H1 (cell line): ENCODE results near the gene LRRK1. TPM values are rescaled to one million over a fixed set of nuclear protein-coding genes. Genes with fewer than 3 reads are reported as not detected.

Experiments used
- CTCF ChIA-PET: fragments of 300-600 bp; sonication (Branson Sonifier 250); formaldehyde crosslinking; loops from one replicate; lab custom pipeline; 2021; ENCODE audit not compliant: partially characterized antibody; lab: Charles Lee
- POLR2A ChIA-PET: fragments of 300-600 bp; sonication (Branson Sonifier 250); formaldehyde crosslinking; loops from one replicate; lab custom pipeline; 2021; ENCODE audit warnings: inconsistent platforms; ENCODE audit not compliant: partially characterized antibody; lab: Charles Lee
- DNase-seq, 2 experiments: peaks; one replicate each; pipeline versions ENCODE4 v3.0.0 to v3.0.0-alpha.2; 2010 to 2022; ENCODE audit warnings: low spot score in 2 of 2, low read depth in 1 of 2, mixed read lengths in 1 of 2
- FAIRE-seq: peaks from 2 replicates; lab custom pipeline; 2011; peaks lifted over from hg19 to GRCh38; lab: Jason Lieb, UNC
- H2AFZ ChIP-seq: 2 replicates; pipeline ENCODE4 v1.8.1; 2012; ENCODE audit warnings: low read length, inconsistent platforms
- H2AK5ac ChIP-seq: 2 replicates; pipeline ENCODE4 v1.6.1; 2013; ENCODE audit warnings: low read depth, low read length
- H2BK120ac ChIP-seq: replicated peaks from 2 replicates; pipeline ENCODE3; 2013; ENCODE audit warnings: low read depth, low read length, inconsistent platforms
- H2BK12ac ChIP-seq: 2 replicates; pipeline ENCODE4 v1.6.1; 2013; ENCODE audit warnings: low read depth, low read length
- H2BK15ac ChIP-seq: 2 replicates; pipeline ENCODE4 v1.6.1; 2013; ENCODE audit warnings: low read length
- H2BK20ac ChIP-seq: 2 replicates; pipeline ENCODE4 v1.6.1; 2013; ENCODE audit warnings: low read length
- H2BK5ac ChIP-seq: 2 replicates; pipeline ENCODE4 v1.6.1; 2013; ENCODE audit warnings: low read depth, low read length
- H3K14ac ChIP-seq: 2 replicates; pipeline ENCODE4 v1.6.1; 2013; ENCODE audit warnings: inconsistent platforms; ENCODE audit not compliant: insufficient read length
- H3K18ac ChIP-seq: 2 replicates; pipeline ENCODE4 v1.6.1; 2013; ENCODE audit warnings: low read length; ENCODE audit errors: extremely low read depth
- H3K23ac ChIP-seq: 2 replicates; pipeline ENCODE4 v1.6.1; 2013; ENCODE audit warnings: inconsistent platforms; ENCODE audit not compliant: insufficient read length
- H3K23me2 ChIP-seq: 2 replicates; pipeline ENCODE4 v1.6.1; 2013; ENCODE audit warnings: low read depth, low read length
- H3K27ac ChIP-seq: 2 replicates; pipeline ENCODE4 v1.6.1; 2011; ENCODE audit warnings: low read depth, low read length, inconsistent platforms
- H3K27me3 ChIP-seq, 4 experiments: replicated peaks in 1 of 4; 1 replicate in 1 of 4; 2 replicates in 3 of 4; pipeline versions ENCODE4 v1.6.1 to v1.8.1; 2011 to 2013; ENCODE audit warnings: low read length in 3 of 4, mild to moderate bottlenecking in 3 of 4, inconsistent platforms in 2 of 4, mixed read lengths in 2 of 4, moderate library complexity in 1 of 4; ENCODE audit not compliant: control insufficient read depth in 3 of 4, insufficient read depth in 3 of 4; ENCODE audit errors: extremely low read depth in 1 of 4
- H3K36me3 ChIP-seq, 4 experiments: 2 replicates each; pipeline versions ENCODE4 v1.6.1 to v1.8.1; 2011 to 2013; ENCODE audit warnings: mild to moderate bottlenecking in 4 of 4, low read length in 3 of 4, moderate library complexity in 2 of 4, control low read depth in 1 of 4, inconsistent platforms in 1 of 4; ENCODE audit not compliant: insufficient read depth in 4 of 4, control insufficient read depth in 2 of 4
- H3K4ac ChIP-seq: replicated peaks from 2 replicates; pipeline ENCODE3; 2013; ENCODE audit warnings: low read length, low read depth, mixed read lengths, inconsistent platforms; ENCODE audit not compliant: insufficient read length
- H3K4me1 ChIP-seq, 4 experiments: replicated peaks in 1 of 4; 1 replicate in 1 of 4; 2 replicates in 3 of 4; pipeline versions ENCODE4 v1.6.1 to v1.8.1; 2011 to 2013; ENCODE audit warnings: low read length in 3 of 4, inconsistent platforms in 2 of 4, mixed read lengths in 1 of 4; ENCODE audit not compliant: insufficient read depth in 4 of 4, control insufficient read depth in 3 of 4
- H3K4me2 ChIP-seq, 2 experiments: 2 replicates each; pipeline versions ENCODE4 v1.6.1 to v1.8.1; 2011 to 2013; ENCODE audit warnings: low read depth in 2 of 2, low read length in 2 of 2, control low read depth in 1 of 2, inconsistent platforms in 1 of 2, mild to moderate bottlenecking in 1 of 2; ENCODE audit not compliant: insufficient read depth in 1 of 2
- H3K4me3 ChIP-seq, 4 experiments: fragments of 200-600, 300-600 bp in 1 of 4; sonication (generic), shearing (Covaris generic), sonication (Bioruptor Twin) in 1 of 4; 2 replicates each; pipeline versions ENCODE4 v1.5.1 to v1.8.1; 2011 to 2016; ENCODE audit warnings: low read length in 4 of 4, low read depth in 3 of 4, control low read depth in 2 of 4, inconsistent platforms in 2 of 4, mild to moderate bottlenecking in 2 of 4, mixed read lengths in 1 of 4, moderate library complexity in 1 of 4; ENCODE audit not compliant: insufficient read depth in 2 of 4; ENCODE audit errors: extremely low read depth in 1 of 4
- H3K56ac ChIP-seq: replicated peaks from 2 replicates; pipeline ENCODE3; 2013; ENCODE audit warnings: low read depth, mild to moderate bottlenecking, mixed read lengths, low read length, inconsistent platforms; ENCODE audit not compliant: insufficient read length
- H3K79me1 ChIP-seq: 2 replicates; pipeline ENCODE4 v1.6.1; 2013; ENCODE audit warnings: low read depth, low read length, control low read depth
- H3K79me2 ChIP-seq, 2 experiments: 2 replicates each; pipeline versions ENCODE4 v1.6.1 to v1.8.1; 2012 to 2013; ENCODE audit warnings: low read length in 2 of 2, mild to moderate bottlenecking in 2 of 2, inconsistent platforms in 1 of 2; ENCODE audit not compliant: insufficient read depth in 2 of 2, control insufficient read depth in 1 of 2
- H3K9ac ChIP-seq, 4 experiments: replicated peaks in 1 of 4; 1 replicate in 1 of 4; 2 replicates in 3 of 4; pipeline versions ENCODE4 v1.6.1 to v1.8.1; 2011 to 2013; ENCODE audit warnings: low read depth in 3 of 4, low read length in 3 of 4, control low read depth in 2 of 4, mild to moderate bottlenecking in 2 of 4, moderate library complexity in 2 of 4, inconsistent platforms in 1 of 4; ENCODE audit errors: extremely low read depth in 1 of 4
- H3K9me3 ChIP-seq, 2 experiments: 2 replicates each; pipeline versions ENCODE4 v1.6.1 to v1.8.1; 2012 to 2013; ENCODE audit warnings: mild to moderate bottlenecking in 2 of 2, moderate library complexity in 2 of 2, control low read depth in 1 of 2, inconsistent platforms in 1 of 2, low read depth in 1 of 2, low read length in 1 of 2, mixed read lengths in 1 of 2; ENCODE audit not compliant: insufficient read depth in 2 of 2
- H4K20me1 ChIP-seq, 2 experiments: replicated peaks in 1 of 2; 2 replicates each; pipeline versions ENCODE3 to v1.8.1; 2011 to 2013; ENCODE audit warnings: inconsistent platforms in 2 of 2, low read length in 2 of 2, mild to moderate bottlenecking in 1 of 2; ENCODE audit not compliant: insufficient read depth in 2 of 2, control insufficient read depth in 1 of 2
- H4K5ac ChIP-seq: 2 replicates; pipeline ENCODE4 v1.6.1; 2013; ENCODE audit warnings: low read length, low read depth, mixed read lengths, inconsistent platforms; ENCODE audit not compliant: insufficient read length
- H4K8ac ChIP-seq: 2 replicates; pipeline ENCODE4 v1.8.0; 2013; ENCODE audit warnings: mild to moderate bottlenecking, moderate library complexity, low read length, inconsistent platforms; ENCODE audit not compliant: insufficient read depth; ENCODE audit errors: extremely low read depth
- H4K91ac ChIP-seq: replicated peaks from 2 replicates; pipeline ENCODE3; 2013; ENCODE audit warnings: low read length, mixed read lengths, inconsistent platforms; ENCODE audit not compliant: insufficient read length
- CEBPB ChIP-seq: IDR thresholded peaks from 2 replicates; pipeline ENCODE4 v1.6.1; 2012; ENCODE audit warnings: low read depth, low read length
- CHD2 ChIP-seq: IDR thresholded peaks from 2 replicates; pipeline ENCODE4 v1.6.1; 2012; ENCODE audit warnings: low read length, improper control_type of control experiment
- FOSL1 ChIP-seq: IDR thresholded peaks from 2 replicates; pipeline ENCODE4 v1.6.1; 2011; ENCODE audit warnings: mild to moderate bottlenecking, low read depth, low read length, moderate library complexity; ENCODE audit not compliant: insufficient read depth
- KDM4A ChIP-seq: IDR thresholded peaks from one replicate; pipeline ENCODE4 v1.7.1; 2012; ENCODE audit warnings: low read depth, mild to moderate bottlenecking, moderate library complexity, low read length, inconsistent platforms; ENCODE audit not compliant: severe bottlenecking
- KDM5A ChIP-seq: fragments of 200-600 bp; IDR thresholded peaks from 2 replicates; pipeline ENCODE4 v1.7.1; 2012; ENCODE audit warnings: mild to moderate bottlenecking, low read length, inconsistent platforms, mixed read lengths
- RAD21 ChIP-seq, 2 experiments: IDR thresholded peaks in 1 of 2; conservative IDR thresholded peaks in 1 of 2; 2 replicates each; pipeline ENCODE4 v1.6.1; 2011; ENCODE audit warnings: low read depth in 2 of 2, low read length in 2 of 2, improper control_type of control experiment in 1 of 2, inconsistent platforms in 1 of 2, mild to moderate bottlenecking in 1 of 2, moderate library complexity in 1 of 2
- RNF2 ChIP-seq: fragments of 200-900, 300-1000 bp; sonication (generic); IDR thresholded peaks from 2 replicates; pipeline ENCODE4 v1.7.1; 2016; ENCODE audit warnings: borderline replicate concordance, low read depth, mild to moderate bottlenecking, antibody characterized with exemption, low read length; ENCODE audit not compliant: poor library complexity, severe bottlenecking; ENCODE audit errors: missing control alignments
- SIRT6 ChIP-seq: IDR thresholded peaks from one replicate; pipeline ENCODE4 v1.7.1; 2012; ENCODE audit warnings: low read length, inconsistent platforms
- TAF1 ChIP-seq: IDR thresholded peaks from 2 replicates; pipeline ENCODE4 v1.6.1; 2011; ENCODE audit warnings: mild to moderate bottlenecking, low read depth, low read length
- ZNF274 ChIP-seq: IDR thresholded peaks from 2 replicates; pipeline ENCODE4 v1.7.0; 2012; ENCODE audit warnings: low read length, borderline replicate concordance; ENCODE audit errors: extremely low read depth
- WGBS, 2 experiments: shearing (Covaris generic) in 1 of 2; methylation state at CpG; one replicate each; pipeline versions ENCODE4 v1.1.6 to v1.1.7; 2013 to 2015; ENCODE audit warnings: low lambda C conversion rate in 2 of 2, mixed read lengths in 2 of 2, inconsistent platforms in 1 of 2, low coverage in 1 of 2, missing lambda C conversion rate in 1 of 2; ENCODE audit not compliant: insufficient replicate concordance in 2 of 2, insufficient coverage in 1 of 2, insufficient read length in 1 of 2; ENCODE audit errors: extremely low coverage in 1 of 2, missing lambda C conversion rate in 1 of 2; 5-methylcytosine and 5-hydroxymethylcytosine counted together
- polyA plus RNA-seq, 7 experiments: library from polyadenylated mRNA; depleted of rRNA in 3 of 7; stranded (reverse) in 5 of 7; unstranded in 2 of 7; fragments of >200 nt in 5 of 7; fragments of 200-250 nt in 2 of 7; gene quantifications; 1 replicate in 5 of 7; 2 replicates in 1 of 7; 4 replicates in 1 of 7; pipeline versions ENCODE4 v1.2.1 to v1.2.3, GENCODE V29; 2011 to 2013; ENCODE audit warnings: missing spikeins in 2 of 7, mixed read lengths in 2 of 7
- total RNA-seq: library from RNA; stranded (reverse); fragmentation: NEBNext Ultra II Directional; extraction: Animal tissue kit (Norgen Biotek cat#: 25700); gene quantifications from 2 replicates; pipeline ENCODE4 v1.2.1, GENCODE V29; 2021
- TF ChIP-seq, protein P1 (sequence below): IDR thresholded peaks from 2 replicates; pipeline ENCODE4 v1.6.1; 2011; ENCODE audit warnings: low read depth, mild to moderate bottlenecking, low read length; ENCODE audit not compliant: insufficient read depth

The LRRK1 gene
- total and polyA plus RNA-seq, 2 of the 8 experiments (the other 6 are each of a cell fraction or from before 2014, with no cell fraction given) = 1.2 to 3.6 TPM

DNA sequence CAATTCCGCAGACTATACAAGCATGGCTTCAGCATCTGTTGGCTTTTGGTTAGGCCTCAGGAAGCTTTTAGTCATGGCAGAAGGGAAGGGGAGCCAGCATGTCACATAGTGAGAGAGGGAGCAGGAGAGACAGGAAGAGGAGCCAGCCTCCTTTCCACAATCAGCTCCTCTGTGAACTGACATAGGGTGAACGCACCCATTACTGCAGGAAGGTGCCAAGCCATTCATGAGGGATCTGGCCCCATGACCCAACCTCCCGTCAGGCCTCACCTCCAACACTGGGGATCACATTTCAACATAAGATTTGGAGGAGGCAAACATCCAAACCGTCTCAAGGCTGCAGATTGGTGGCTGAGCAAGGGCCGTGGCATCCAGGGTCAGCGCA, 106.3 kb downstream of the LRRK1 start:
- ChIA-PET POLR2A (interaction anchor here (1.3 kb wide), 1 partner anchor 42 kb away, joined by 3 read pairs; no protein-coding TSS in a partner anchor), CTCF (interaction anchor here (1.0 to 1.8 kb wide), 4 partner anchors 9 to 232 kb away, joined by 3 to 8 read pairs (median 4); no protein-coding TSS in a partner anchor)
- H2BK15ac ChIP-seq = no peak overlapping the region
- no peak overlapping the region for H3K14ac ChIP-seq
- no peaks in the 10 kb centered on the region; a peak in 1 of 7 replicates for H3K4me1 ChIP-seq
- no peaks in the 10 kb centered on the region for H3K36me3 ChIP-seq
- H3K4ac ChIP-seq = no peak overlapping the region
- H2BK20ac ChIP-seq = no peak overlapping the region
- H3K23me2 ChIP-seq = no peaks in the 10 kb centered on the region; the same call in 1 of the 2 replicates
- no peak for DNase-seq
- H3K9ac ChIP-seq = no peak overlapping the region
- 0 out of 2 replicates have a peak overlapping the region, but pooled peaks have one; percentile 1 for H2BK12ac ChIP-seq
- no peak overlapping the region for H3K23ac ChIP-seq
- H3K56ac ChIP-seq = no peak overlapping the region
- no peaks in the 10 kb centered on the region; a peak in 1 of 7 replicates for H3K27me3 ChIP-seq
- WGBS, 2 experiments = 87% methylated on average over 6 of the region's 6 CpGs; no CpG with 5 or more reads in 1 of the 2 experiments
- no peak overlapping the region for H2AK5ac ChIP-seq
- no peak overlapping the region for H2BK120ac ChIP-seq
- H3K27ac ChIP-seq = no peak overlapping the region
- no peaks in the 10 kb centered on the region for H3K79me1 ChIP-seq
- 0 out of 2 replicates have a peak overlapping the region, but pooled peaks have one; percentile 5 for H2BK5ac ChIP-seq
- no peaks in the 10 kb centered on the region for H3K9me3 ChIP-seq
- no peak overlapping the region for H3K4me3 ChIP-seq
- no peak overlapping the region for H4K5ac ChIP-seq
- H3K79me2 ChIP-seq = no peaks in the 10 kb centered on the region
- H2AFZ ChIP-seq = no peak overlapping the region
- H4K20me1 ChIP-seq = no peaks in the 10 kb centered on the region
- no peak overlapping the region for H4K91ac ChIP-seq
- no peak overlapping the region for H3K4me2 ChIP-seq
- H4K8ac ChIP-seq = no peak overlapping the region; the same call in 1 of the 2 replicates
- no peak for TF ChIP-seq FOSL1
- TF ChIP-seq ZNF274 = no peak
- TF ChIP-seq TAF1 = no peak
- TF ChIP-seq RNF2 = no peak
- TF ChIP-seq CEBPB = no peak
- no peak for TF ChIP-seq RAD21 (IDR thresholded peaks at IDR 0.05 in 1 of 2, conservative IDR thresholded peaks at IDR 0.05 in 1 of 2; ENCODE audit: low read depth in 2 of 2, low read length in 2 of 2)
- TF ChIP-seq CHD2 = no peak
- TF ChIP-seq, protein P1, sequence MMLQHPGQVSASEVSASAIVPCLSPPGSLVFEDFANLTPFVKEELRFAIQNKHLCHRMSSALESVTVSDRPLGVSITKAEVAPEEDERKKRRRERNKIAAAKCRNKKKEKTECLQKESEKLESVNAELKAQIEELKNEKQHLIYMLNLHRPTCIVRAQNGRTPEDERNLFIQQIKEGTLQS = no peak
- TF ChIP-seq KDM4A = no peak
- no peak for TF ChIP-seq SIRT6
- no peak for TF ChIP-seq KDM5A
- no peak overlapping the region for H3K18ac ChIP-seq
- no peak for FAIRE-seq
